Astrocyte (in vitro differentiated cells and primary cell): ENCODE results near the gene VIPR2. TPM values are rescaled to one million over a fixed set of nuclear protein-coding genes. Genes with fewer than 3 reads are reported as not detected.

Source experiments
- DNase-seq: peaks from one replicate; pipeline ENCODE4 v3.0.0-alpha.2; 2010; ENCODE audit warnings: low read depth
- FAIRE-seq: peaks from 2 replicates; lab custom pipeline; 2011; peaks lifted over from hg19 to GRCh38; lab: Jason Lieb, UNC
- H2AFZ ChIP-seq: 2 replicates; pipeline ENCODE4 v1.6.0; 2012; ENCODE audit warnings: low read depth, low read length, inconsistent platforms
- H3K27ac ChIP-seq: 2 replicates; pipeline ENCODE4 v1.5.1; 2011; ENCODE audit warnings: low read depth, low read length, inconsistent platforms
- H3K27me3 ChIP-seq: 2 replicates; pipeline ENCODE4 v1.6.0; 2011; ENCODE audit warnings: low read length, inconsistent platforms; ENCODE audit not compliant: insufficient read depth
- H3K36me3 ChIP-seq: 2 replicates; pipeline ENCODE4 v1.5.1; 2011; ENCODE audit warnings: low read length, inconsistent platforms; ENCODE audit not compliant: insufficient read depth
- H3K4me1 ChIP-seq: 2 replicates; pipeline ENCODE4 v1.5.1; 2011; ENCODE audit warnings: low read length, inconsistent platforms; ENCODE audit not compliant: insufficient read depth
- H3K4me2 ChIP-seq: 2 replicates; pipeline ENCODE4 v1.6.0; 2012; ENCODE audit warnings: low read length, inconsistent platforms
- H3K4me3 ChIP-seq: 2 replicates; pipeline ENCODE4 v1.5.1; 2011; ENCODE audit warnings: low read depth, mild to moderate bottlenecking, low read length, inconsistent platforms; ENCODE audit not compliant: insufficient read depth
- H3K79me2 ChIP-seq: 2 replicates; pipeline ENCODE4 v1.6.0; 2012; ENCODE audit warnings: mild to moderate bottlenecking, low read length, inconsistent platforms; ENCODE audit not compliant: insufficient read depth
- H3K9ac ChIP-seq: 2 replicates; pipeline ENCODE4 v1.6.0; 2012; ENCODE audit warnings: mild to moderate bottlenecking, low read length, inconsistent platforms
- H3K9me3 ChIP-seq: 2 replicates; pipeline ENCODE4 v1.5.1; 2012; ENCODE audit warnings: low read depth, mild to moderate bottlenecking, low read length, inconsistent platforms; ENCODE audit not compliant: insufficient read depth
- H4K20me1 ChIP-seq: 2 replicates; pipeline ENCODE4 v1.6.0; 2012; ENCODE audit warnings: low read length, inconsistent platforms; ENCODE audit not compliant: insufficient read depth
- H3K27ac Mint-ChIP-seq: one replicate; pipeline ENCODE4 v1.8.0; 2021; ENCODE audit warnings: mild to moderate bottlenecking, mixed read lengths; ENCODE audit not compliant: unreplicated experiment
- H3K27me3 Mint-ChIP-seq: one replicate; pipeline ENCODE4 v1.8.0; 2021; ENCODE audit warnings: low read depth, mixed read lengths; ENCODE audit not compliant: unreplicated experiment
- H3K36me3 Mint-ChIP-seq: one replicate; pipeline ENCODE4 v1.8.0; 2021; ENCODE audit warnings: low read depth, mixed read lengths; ENCODE audit not compliant: unreplicated experiment
- H3K4me1 Mint-ChIP-seq: one replicate; pipeline ENCODE4 v1.8.0; 2021; ENCODE audit warnings: low read depth, mixed read lengths; ENCODE audit not compliant: unreplicated experiment
- H3K4me3 Mint-ChIP-seq: one replicate; pipeline ENCODE4 v1.8.0; 2021; ENCODE audit warnings: mild to moderate bottlenecking, moderate library complexity, mixed read lengths; ENCODE audit not compliant: unreplicated experiment
- H3K9me3 Mint-ChIP-seq: one replicate; pipeline ENCODE4 v1.8.0; 2021; ENCODE audit warnings: mild to moderate bottlenecking, mixed read lengths; ENCODE audit not compliant: unreplicated experiment
- EZH2 ChIP-seq: IDR thresholded peaks from 2 replicates; pipeline ENCODE4 v1.6.1; 2012; ENCODE audit warnings: mild to moderate bottlenecking, low read length, inconsistent platforms; ENCODE audit not compliant: insufficient read depth
- total RNA-seq: library from RNA; stranded (reverse); gene quantifications from 2 replicates; pipeline ENCODE4 v1.2.1, GENCODE V29; 2021
- TF ChIP-seq, protein P1 (sequence below): IDR thresholded peaks from 2 replicates; pipeline ENCODE4 v1.5.1; 2011; ENCODE audit warnings: low read depth, mild to moderate bottlenecking, inconsistent platforms, low read length, moderate library complexity; ENCODE audit not compliant: insufficient read depth

VIPR2 gene
- total RNA-seq, 1 donor from 2014 or later: 0.68 TPM

DNA sequence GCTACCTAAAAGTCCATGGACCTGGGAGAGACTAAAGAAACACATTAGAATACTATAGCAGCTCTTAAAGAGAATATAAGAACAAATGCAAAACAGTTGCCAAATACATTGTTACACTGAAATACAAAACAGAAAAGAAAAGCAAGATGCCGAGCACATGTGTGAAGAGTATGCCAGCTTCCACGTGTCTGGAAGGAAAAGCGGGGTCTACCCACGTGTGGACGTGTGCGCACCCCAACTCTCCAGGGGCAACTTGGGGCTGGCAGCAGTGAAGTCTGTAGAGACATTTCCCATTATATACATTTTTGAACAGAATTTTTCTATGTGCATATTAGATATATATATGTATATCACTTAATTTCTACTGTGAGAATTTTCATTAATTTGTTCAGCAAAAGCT is 6.2 kb downstream of the VIPR2 start:
- Histone ChIP-seq H3K27me3 (peaks cover 11% of the 10 kb centered on the region), H3K4me3 (no peak overlapping the region), H3K9me3 (no peaks in the 10 kb centered on the region), H3K9ac (no peak overlapping the region), H3K27ac (no peak overlapping the region), H3K4me1 (no peaks in the 10 kb centered on the region), H4K20me1 (no peaks in the 10 kb centered on the region), H2AFZ (no peak overlapping the region), H3K79me2 (no peaks in the 10 kb centered on the region), H3K36me3 (no peaks in the 10 kb centered on the region), H3K4me2 (no peak overlapping the region)
- Mint-ChIP-seq H3K4me3 (no peak overlapping the region), H3K27me3 (peaks cover 21% of the 10 kb centered on the region), H3K9me3 (peaks cover 8% of the 10 kb centered on the region), H3K36me3 (no peaks in the 10 kb centered on the region), H3K4me1 (peaks cover 8% of the 10 kb centered on the region), H3K27ac (no peak overlapping the region)
- no peak for TF ChIP-seq EZH2
- TF ChIP-seq, protein P1, sequence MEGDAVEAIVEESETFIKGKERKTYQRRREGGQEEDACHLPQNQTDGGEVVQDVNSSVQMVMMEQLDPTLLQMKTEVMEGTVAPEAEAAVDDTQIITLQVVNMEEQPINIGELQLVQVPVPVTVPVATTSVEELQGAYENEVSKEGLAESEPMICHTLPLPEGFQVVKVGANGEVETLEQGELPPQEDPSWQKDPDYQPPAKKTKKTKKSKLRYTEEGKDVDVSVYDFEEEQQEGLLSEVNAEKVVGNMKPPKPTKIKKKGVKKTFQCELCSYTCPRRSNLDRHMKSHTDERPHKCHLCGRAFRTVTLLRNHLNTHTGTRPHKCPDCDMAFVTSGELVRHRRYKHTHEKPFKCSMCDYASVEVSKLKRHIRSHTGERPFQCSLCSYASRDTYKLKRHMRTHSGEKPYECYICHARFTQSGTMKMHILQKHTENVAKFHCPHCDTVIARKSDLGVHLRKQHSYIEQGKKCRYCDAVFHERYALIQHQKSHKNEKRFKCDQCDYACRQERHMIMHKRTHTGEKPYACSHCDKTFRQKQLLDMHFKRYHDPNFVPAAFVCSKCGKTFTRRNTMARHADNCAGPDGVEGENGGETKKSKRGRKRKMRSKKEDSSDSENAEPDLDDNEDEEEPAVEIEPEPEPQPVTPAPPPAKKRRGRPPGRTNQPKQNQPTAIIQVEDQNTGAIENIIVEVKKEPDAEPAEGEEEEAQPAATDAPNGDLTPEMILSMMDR: no peak
- no peak for FAIRE-seq
- DNase-seq: no peak

DNA sequence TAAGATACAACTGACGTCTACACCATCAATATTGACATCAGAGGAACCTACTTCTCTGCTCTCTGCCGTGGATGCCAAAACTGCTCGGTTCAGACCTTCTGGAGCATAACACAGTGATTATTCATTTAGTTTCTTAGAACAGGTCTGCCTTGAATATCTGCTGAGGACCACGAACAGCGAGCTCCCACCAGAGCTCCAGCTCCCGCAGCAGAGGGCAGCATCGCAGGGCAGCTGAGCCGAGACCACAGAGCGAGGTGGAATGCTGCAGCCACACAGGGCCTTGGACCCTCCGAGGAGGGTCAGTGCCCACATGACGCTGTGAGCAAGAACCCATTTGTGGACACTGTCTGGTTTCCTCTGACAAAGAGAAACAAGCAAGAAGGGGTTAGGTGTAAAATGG is 6.8 kb downstream of the VIPR2 start:
- H3K79me2 ChIP-seq: no peaks in the 10 kb centered on the region
- H4K20me1 ChIP-seq: no peaks in the 10 kb centered on the region
- H3K27ac ChIP-seq: no peak overlapping the region
- no peaks in the 10 kb centered on the region for H3K9me3 ChIP-seq
- H3K36me3 Mint-ChIP-seq: no peaks in the 10 kb centered on the region
- H3K36me3 ChIP-seq: no peaks in the 10 kb centered on the region
- no peak overlapping the region for H2AFZ ChIP-seq
- TF ChIP-seq, protein P1: no peak
- TF ChIP-seq EZH2: no peak
- peaks cover 19% of the 10 kb centered on the region for H3K27me3 Mint-ChIP-seq
- H3K4me1 ChIP-seq: no peaks in the 10 kb centered on the region
- no peak overlapping the region for H3K4me3 ChIP-seq
- no peak overlapping the region for H3K4me2 ChIP-seq
- peaks cover 8% of the 10 kb centered on the region for H3K4me1 Mint-ChIP-seq
- peaks cover 6% of the 10 kb centered on the region for H3K27me3 ChIP-seq
- H3K27ac Mint-ChIP-seq: no peak overlapping the region
- H3K9me3 Mint-ChIP-seq: peaks cover 8% of the 10 kb centered on the region
- FAIRE-seq (no peak), DNase-seq (no peak)
- H3K4me3 Mint-ChIP-seq: no peak overlapping the region
- H3K9ac ChIP-seq: no peak overlapping the region

DNA sequence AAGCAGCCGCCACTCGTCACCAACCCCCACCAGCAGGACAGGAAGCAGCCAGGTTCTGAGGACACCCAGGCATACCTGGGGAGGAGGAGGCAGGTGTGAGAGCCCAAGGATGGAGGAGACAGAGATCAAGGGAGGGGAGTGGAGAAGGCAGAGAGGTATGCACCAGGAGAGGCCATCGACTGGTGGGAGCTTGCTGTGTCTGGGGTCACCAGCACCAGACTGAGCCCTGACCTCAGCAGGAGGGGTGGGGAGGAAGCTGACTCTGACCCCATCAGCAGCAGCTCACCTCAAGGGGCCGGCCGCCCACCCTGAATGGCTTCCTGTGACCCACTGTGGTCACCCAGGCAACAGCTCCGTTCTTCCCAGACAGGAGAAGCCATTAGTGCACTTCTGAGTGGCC is 7.8 kb downstream of the VIPR2 start:
- Histone ChIP-seq H3K36me3 (no peaks in the 10 kb centered on the region), H2AFZ (no peak overlapping the region), H3K9me3 (no peaks in the 10 kb centered on the region), H4K20me1 (no peaks in the 10 kb centered on the region), H3K27ac (no peak overlapping the region), H3K4me3 (no peak overlapping the region), H3K4me1 (no peaks in the 10 kb centered on the region), H3K27me3 (peaks cover 2% of the 10 kb centered on the region), H3K79me2 (no peaks in the 10 kb centered on the region), H3K4me2 (no peak overlapping the region), H3K9ac (no peak overlapping the region)
- TF ChIP-seq, protein P1: no peak
- TF ChIP-seq EZH2: no peak
- no peak overlapping the region for H3K27ac Mint-ChIP-seq
- H3K27me3 Mint-ChIP-seq: peaks cover 16% of the 10 kb centered on the region
- H3K4me3 Mint-ChIP-seq: no peak overlapping the region
- DNase-seq (no peak), FAIRE-seq (no peak)
- peaks cover under 1% of the 10 kb centered on the region for H3K4me1 Mint-ChIP-seq
- no peaks in the 10 kb centered on the region for H3K36me3 Mint-ChIP-seq
- H3K9me3 Mint-ChIP-seq: peaks cover 8% of the 10 kb centered on the region
